IPS-18a (cell line): Measurements from ENCODE around the gene LIG3.
"Not testable (repeated sequence)": the region's sequence is repeated elsewhere in the genome, so short reads cannot be mapped to it uniquely, and the experiment has no call there.

Source experiments
- H3K27ac ChIP-seq: one replicate; pipeline ENCODE4 v1.5.1; 2013; ENCODE audit warnings: low read length
- H3K27me3 ChIP-seq: one replicate; pipeline ENCODE4 v1.6.1; 2013; ENCODE audit warnings: mild to moderate bottlenecking, low read length; ENCODE audit not compliant: control insufficient read depth, insufficient read depth
- H3K36me3 ChIP-seq: one replicate; pipeline ENCODE4 v1.6.1; 2013; ENCODE audit warnings: low read depth, low read length; ENCODE audit not compliant: control insufficient read depth
- H3K4me1 ChIP-seq: one replicate; pipeline ENCODE4 v1.6.1; 2013; ENCODE audit warnings: low read depth, low read length; ENCODE audit not compliant: control insufficient read depth
- H3K4me3 ChIP-seq: one replicate; pipeline ENCODE4 v1.5.1; 2013; ENCODE audit warnings: low read length
- H3K9ac ChIP-seq: one replicate; pipeline ENCODE4 v1.6.1; 2013; ENCODE audit warnings: mild to moderate bottlenecking, low read length, moderate library complexity
- H3K9me3 ChIP-seq: one replicate; pipeline ENCODE4 v1.6.1; 2013; ENCODE audit warnings: low read depth, low read length; ENCODE audit not compliant: control insufficient read depth

The LIG3 gene

GRCh38 chr17:34980353-34980680 lies at the start of gene LIG3:
TSS of gene LIG3 (plus strand) at chr17:34980512. CDS start at chr17:34983006, 2,494 bp downstream.
- Histone ChIP-seq H3K36me3 (peaks cover 18% of the 10 kb centered on the region), H3K4me3 (peak within 1 kb of the TSS; percentile 96), H3K27me3 (no peaks in the 10 kb centered on the region), H3K9ac (peak within 1 kb of the TSS; percentile 98), H3K4me1 (peaks cover 14% of the 10 kb centered on the region), H3K27ac (peak within 1 kb of the TSS; percentile 88), H3K9me3 (no peaks in the 10 kb centered on the region)

DNA sequence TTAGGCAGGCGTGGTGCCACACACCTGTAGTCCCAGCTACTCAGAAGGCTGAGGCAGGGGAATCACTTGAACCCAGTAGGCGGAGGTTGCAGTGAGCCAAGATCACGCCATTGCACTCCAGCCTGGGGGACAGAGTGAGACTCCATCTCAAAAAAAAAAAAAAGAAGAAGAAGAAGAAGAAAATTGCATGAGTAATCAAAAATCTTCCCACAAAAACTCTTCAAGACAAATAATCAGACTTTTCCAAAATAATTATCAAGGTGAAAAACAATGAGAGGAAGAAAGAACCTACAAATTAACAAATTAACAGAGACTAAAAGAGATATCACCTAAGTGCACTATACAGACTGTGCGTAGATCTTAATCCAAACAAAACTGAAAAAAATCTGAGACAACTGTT lies 29.5 kb upstream of the LIG3 start:
- not testable (repeated sequence) for H3K27me3 ChIP-seq, H3K9me3 ChIP-seq, H3K4me1 ChIP-seq, H3K9ac ChIP-seq, H3K4me3 ChIP-seq, H3K36me3 ChIP-seq, H3K27ac ChIP-seq

DNA sequence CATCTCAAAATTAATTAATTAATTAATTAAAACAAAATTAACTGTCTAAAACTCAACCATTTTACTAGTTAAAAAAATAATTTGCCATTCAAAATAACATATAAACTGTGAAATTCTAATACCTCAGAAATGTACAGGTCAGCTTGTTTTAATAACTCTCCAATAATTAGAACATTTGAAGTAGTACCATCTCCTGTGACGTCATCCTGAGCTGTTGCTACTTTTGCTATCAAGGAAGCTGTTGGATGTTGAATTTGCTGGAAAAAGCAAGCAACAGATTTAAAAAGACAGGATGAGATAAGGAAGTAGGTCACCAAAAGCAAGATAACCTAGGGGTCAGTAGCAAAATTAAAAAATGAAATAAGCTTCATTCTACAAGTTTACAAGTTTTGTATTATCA lies 21.9 kb upstream of the LIG3 start:
- peaks cover 17% of the 10 kb centered on the region for H3K27me3 ChIP-seq
- H3K4me1 ChIP-seq = peaks cover 8% of the 10 kb centered on the region
- H3K27ac ChIP-seq = no peak overlapping the region
- no peak overlapping the region for H3K4me3 ChIP-seq
- no peaks in the 10 kb centered on the region for H3K9me3 ChIP-seq
- no peak overlapping the region for H3K9ac ChIP-seq
- H3K36me3 ChIP-seq = peaks cover 4% of the 10 kb centered on the region

DNA sequence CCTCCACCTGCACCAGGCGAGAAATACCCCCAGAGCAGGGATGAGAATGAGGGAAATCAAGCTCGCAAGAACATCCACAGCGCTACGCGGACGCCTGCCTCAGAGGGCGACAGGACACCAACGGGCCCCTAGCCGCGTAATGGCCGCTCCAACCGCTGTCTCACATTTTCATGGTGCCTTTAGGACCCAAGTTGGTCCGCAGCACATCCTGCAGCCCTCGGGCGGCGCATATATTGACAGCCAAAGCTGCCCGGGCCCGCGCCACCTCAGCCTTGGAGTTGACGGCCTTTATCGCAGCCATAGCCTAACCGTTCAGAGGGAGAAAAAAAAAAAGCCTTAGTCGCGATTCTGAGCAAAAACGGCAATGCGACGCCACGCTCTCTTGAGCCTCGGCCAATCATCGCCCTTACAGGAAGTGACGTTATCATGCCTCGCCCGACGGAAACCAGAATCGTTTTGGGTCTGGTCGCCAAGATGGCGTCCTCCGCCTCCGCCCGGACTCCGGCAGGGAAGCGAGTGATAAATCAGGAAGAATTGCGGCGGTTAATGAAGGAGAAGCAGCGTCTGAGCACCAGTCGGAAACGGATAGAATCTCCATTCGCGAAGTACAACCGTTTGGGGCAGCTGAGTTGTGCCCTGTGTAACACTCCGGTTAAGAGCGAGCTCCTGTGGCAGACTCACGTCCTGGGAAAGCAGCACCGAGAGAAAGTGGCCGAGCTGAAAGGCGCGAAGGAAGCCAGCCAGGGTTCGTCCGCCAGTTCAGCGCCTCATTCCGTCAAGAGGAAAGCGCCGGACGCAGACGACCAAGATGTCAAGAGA lies 19.0 kb upstream of the LIG3 start, which contains the start of the genes CCT6B and ZNF830:
TSS of gene CCT6B (minus strand) at position 368 of the 819 bp plus-strand sequence. CDS start at position 301, 67 bp downstream.
TSS of gene ZNF830 (plus strand) at position 448 of the 819 bp plus-strand sequence. CDS start at position 475, 27 bp downstream.
- Histone ChIP-seq H3K27ac (peak within 1 kb of the TSS; percentile 65), H3K36me3 (peaks cover 22% of the 10 kb centered on the region), H3K27me3 (peaks cover 17% of the 10 kb centered on the region), H3K4me1 (peaks cover 8% of the 10 kb centered on the region), H3K4me3 (peak within 1 kb of the TSS; percentile 79), H3K9me3 (no peaks in the 10 kb centered on the region), H3K9ac (peak within 1 kb of the TSS; percentile 96)

GRCh38 chr17:34974179-34974578 lies 6.1 kb upstream of the LIG3 start:
- Histone ChIP-seq H3K9ac (no peak overlapping the region), H3K27me3 (no peaks in the 10 kb centered on the region), H3K27ac (no peak overlapping the region), H3K9me3 (no peaks in the 10 kb centered on the region), H3K4me3 (no peak overlapping the region), H3K36me3 (no peaks in the 10 kb centered on the region), H3K4me1 (peaks cover under 1% of the 10 kb centered on the region)

DNA sequence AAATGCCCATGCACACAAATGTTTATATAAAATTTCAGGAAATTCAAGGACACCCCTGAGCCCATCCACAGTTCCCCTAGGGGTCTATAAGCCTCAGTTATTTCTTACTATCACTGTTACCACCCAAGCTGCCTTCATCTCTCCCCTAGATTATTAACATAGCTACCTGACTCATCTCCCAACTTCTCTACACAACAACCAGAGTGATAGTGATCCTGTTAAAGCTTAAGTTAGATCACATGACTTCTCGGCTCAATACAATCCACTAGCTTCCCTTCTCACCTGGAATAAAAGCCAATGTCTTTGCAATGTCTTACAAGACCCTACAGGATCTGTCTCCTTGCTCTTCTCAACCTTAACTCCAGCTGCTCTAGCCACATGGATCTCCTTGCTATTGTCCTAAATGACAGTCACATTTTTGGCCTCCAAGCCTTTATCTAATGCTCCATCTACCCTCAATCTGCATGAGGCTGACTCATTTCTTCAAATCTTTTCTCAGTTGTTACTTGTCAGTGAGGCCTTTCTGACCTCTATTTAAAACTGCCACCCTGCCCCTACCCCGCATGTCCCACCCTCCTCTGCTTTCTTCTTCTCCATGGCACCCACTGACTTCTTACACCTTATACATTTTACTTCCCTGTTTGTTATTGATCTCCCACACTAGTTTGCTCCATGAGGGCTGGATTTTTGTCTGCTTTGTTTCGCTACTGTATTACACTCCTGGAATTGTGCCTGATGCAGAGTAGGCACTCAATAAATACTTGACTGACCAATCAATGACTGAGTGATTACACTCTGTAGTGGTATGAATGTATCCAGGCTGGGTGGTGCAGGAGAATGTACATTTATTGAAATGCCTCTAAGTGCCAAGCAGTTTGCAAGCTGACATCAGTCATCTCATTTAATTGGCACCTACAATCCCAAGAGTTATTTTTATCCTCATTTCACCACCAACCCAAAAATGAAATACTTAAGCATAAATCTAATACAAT lies 5.2 kb upstream of the LIG3 start:
- peaks cover 4% of the 10 kb centered on the region for H3K4me1 ChIP-seq
- H3K36me3 ChIP-seq = no peaks in the 10 kb centered on the region
- no peaks in the 10 kb centered on the region for H3K9me3 ChIP-seq
- H3K27me3 ChIP-seq = no peaks in the 10 kb centered on the region
- no peak overlapping the region for H3K9ac ChIP-seq
- H3K4me3 ChIP-seq = no peak overlapping the region
- no peak overlapping the region for H3K27ac ChIP-seq

GRCh38 chr17:34979153-34979552 lies 1.2 kb upstream of the LIG3 start:
- Histone ChIP-seq H3K4me3 (peak overlapping the region; percentile 96), H3K27me3 (no peaks in the 10 kb centered on the region), H3K36me3 (peaks cover 13% of the 10 kb centered on the region), H3K4me1 (peaks cover 14% of the 10 kb centered on the region), H3K9me3 (no peaks in the 10 kb centered on the region), H3K9ac (no peak overlapping the region), H3K27ac (no peak overlapping the region)

DNA sequence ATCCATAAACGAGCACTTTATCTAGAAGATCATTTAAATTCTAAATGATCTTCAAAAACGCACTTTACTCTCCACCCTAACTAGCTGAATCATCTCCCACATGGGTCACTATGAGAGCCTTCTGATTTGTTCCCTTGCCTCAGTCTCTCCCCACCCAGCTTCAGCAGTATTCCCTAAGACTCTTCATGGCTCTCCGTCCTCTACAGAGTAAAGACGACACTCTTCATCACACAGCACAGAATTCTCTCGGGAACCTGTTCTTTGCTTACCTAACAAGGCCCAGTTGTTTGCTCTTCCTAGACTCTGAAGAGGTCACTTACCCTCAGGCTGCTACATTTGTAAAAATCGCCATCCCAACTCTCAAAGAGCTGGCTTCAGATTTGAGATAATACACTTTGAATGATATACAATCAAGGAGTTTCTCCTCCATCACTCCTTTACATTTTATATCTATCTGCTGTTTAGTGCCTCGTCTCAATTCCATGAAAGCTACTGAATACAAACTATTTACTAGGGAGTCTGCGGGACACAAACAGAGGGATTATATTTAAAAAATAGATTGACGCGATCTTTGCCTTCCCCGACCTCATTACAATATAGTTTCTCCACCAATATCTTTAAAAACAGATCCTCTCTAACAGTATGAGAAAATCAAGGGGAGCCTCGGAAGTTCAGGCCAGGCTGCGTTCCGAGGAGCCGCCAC lies 511 bp upstream of the LIG3 start:
- Histone ChIP-seq H3K4me3 (peak overlapping the region; percentile 96), H3K9ac (peak overlapping the region; percentile 98), H3K36me3 (peaks cover 17% of the 10 kb centered on the region), H3K27ac (peak overlapping the region; percentile 28), H3K4me1 (peaks cover 14% of the 10 kb centered on the region), H3K27me3 (no peaks in the 10 kb centered on the region), H3K9me3 (no peaks in the 10 kb centered on the region)

GRCh38 chr17:34980681-34981537 lies 597 bp downstream of the LIG3 start:
- peaks cover 14% of the 10 kb centered on the region for H3K4me1 ChIP-seq
- H3K27ac ChIP-seq = peak overlapping the region; percentile 88
- peak overlapping the region; percentile 98 for H3K9ac ChIP-seq

DNA sequence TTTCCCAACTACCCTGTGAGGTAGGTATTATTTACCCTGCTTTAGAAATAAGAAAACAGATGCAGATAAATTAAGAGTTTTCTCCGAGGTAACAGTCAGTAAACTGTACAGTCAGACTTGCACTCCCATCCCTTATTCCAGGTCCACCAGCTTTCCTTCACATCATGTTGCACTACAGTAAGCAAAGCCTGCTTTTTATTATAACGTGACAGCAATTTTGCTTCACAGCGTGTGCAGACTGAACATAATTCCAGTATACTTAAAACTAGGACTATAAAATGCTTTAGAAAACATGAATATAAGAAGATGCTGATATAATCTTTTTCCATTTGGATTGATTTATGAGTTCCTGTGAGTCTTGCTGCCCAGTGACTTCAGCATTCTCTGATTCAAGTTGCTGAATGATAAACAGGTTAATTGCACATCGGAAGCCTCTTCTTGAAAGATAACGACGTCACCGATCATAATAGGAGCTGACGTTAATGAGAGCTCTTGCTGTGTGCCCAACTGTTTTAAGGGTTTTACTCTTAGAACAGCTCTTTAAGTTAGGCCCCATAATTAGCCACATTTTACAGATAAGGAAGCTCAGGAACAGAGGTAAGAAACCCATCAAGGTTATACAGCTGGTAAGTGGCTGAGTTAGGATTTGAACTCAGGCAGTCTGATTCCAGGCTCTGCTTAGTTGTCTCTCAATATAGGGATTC lies 1.4 kb downstream of the LIG3 start:
- Histone ChIP-seq H3K27ac (peak overlapping the region; percentile 88), H3K9ac (peak overlapping the region; percentile 98), H3K4me1 (peaks cover 14% of the 10 kb centered on the region), H3K9me3 (no peaks in the 10 kb centered on the region), H3K36me3 (peaks cover 32% of the 10 kb centered on the region), H3K27me3 (no peaks in the 10 kb centered on the region), H3K4me3 (peak overlapping the region; percentile 96)

More at GRCh38 chr17:34980681-34981537, 597 bp downstream of the LIG3 start:
- Histone ChIP-seq H3K4me3 (peak overlapping the region; percentile 96), H3K27me3 (no peaks in the 10 kb centered on the region), H3K36me3 (peaks cover 24% of the 10 kb centered on the region), H3K9me3 (no peaks in the 10 kb centered on the region)
